ENCODE data around the gene ACTR3C. TPM values are rescaled to one million over a fixed set of nuclear protein-coding genes. Genes with fewer than 3 reads are reported as not detected.
"Not testable (repeated sequence)": the region's sequence is repeated elsewhere in the genome, so short reads cannot be mapped to it uniquely, and the experiment has no call there.

The ACTR3C gene
- total RNA-seq, 1 donor from 2014 or later, result not detected

- not testable (repeated sequence) for H3K79me2 ChIP-seq (ENCODE audit: low read depth); H3K4me2 ChIP-seq; H3K27ac ChIP-seq; H3K27ac Mint-ChIP-seq; H3K4me1 Mint-ChIP-seq; H3K9ac ChIP-seq; H3K4me1 ChIP-seq; H3K9me3 ChIP-seq (ENCODE audit: low read depth); H3K27me3 ChIP-seq; H3K4me3 ChIP-seq; H3K9me3 Mint-ChIP-seq; H4K20me1 ChIP-seq (ENCODE audit: low read depth); H3K27me3 Mint-ChIP-seq (ENCODE audit: insufficient read depth, low read depth); H3K36me3 ChIP-seq; H3F3A ChIP-seq (ENCODE audit: low read depth); H2AFZ ChIP-seq (replicated peaks); H3K36me3 Mint-ChIP-seq
- DNase-seq (ENCODE audit: low spot score), result peak; percentile 50
- peak; percentile 79 for TF ChIP-seq CTCF (IDR thresholded peaks at IDR 0.05)
- peak overlapping the region; percentile 28 for H3K4me3 Mint-ChIP-seq
These were observed 47.1 kb downstream of the ACTR3C start for GRCh38 chr7:150276132-150276695.

GRCh38 chr7:150271898-150272297 is 51.4 kb downstream of the ACTR3C start:
- H3K79me2 ChIP-seq (ENCODE audit: low read depth); H3K36me3 Mint-ChIP-seq; H4K20me1 ChIP-seq (ENCODE audit: low read depth); H3K27ac ChIP-seq; H3K27ac Mint-ChIP-seq; H3K27me3 Mint-ChIP-seq (ENCODE audit: insufficient read depth, low read depth); H3K9ac ChIP-seq; H3K4me3 Mint-ChIP-seq; H3K4me3 ChIP-seq; H3K36me3 ChIP-seq; H3K4me1 Mint-ChIP-seq; DNase-seq (ENCODE audit: low spot score); H3F3A ChIP-seq (ENCODE audit: low read depth); H3K4me2 ChIP-seq; H3K9me3 Mint-ChIP-seq; H3K9me3 ChIP-seq (ENCODE audit: low read depth); H3K4me1 ChIP-seq; H3K27me3 ChIP-seq; H2AFZ ChIP-seq (replicated peaks): not testable (repeated sequence)

- not testable (repeated sequence) for H3K36me3 Mint-ChIP-seq
These were observed 53.1 kb downstream of the ACTR3C start for GRCh38 chr7:150270101-150270824.

GRCh38 chr7:150268798-150269197 is 54.5 kb downstream of the ACTR3C start:
- not testable (repeated sequence) for H3K36me3 ChIP-seq; H3K9me3 Mint-ChIP-seq; H3K27ac ChIP-seq; H3K79me2 ChIP-seq (ENCODE audit: low read depth); H4K20me1 ChIP-seq (ENCODE audit: low read depth); H3K4me3 ChIP-seq; H3K27ac Mint-ChIP-seq; H3K4me1 Mint-ChIP-seq; H3K4me3 Mint-ChIP-seq; H3K4me1 ChIP-seq; H3F3A ChIP-seq (ENCODE audit: low read depth); DNase-seq (ENCODE audit: low spot score); H3K27me3 Mint-ChIP-seq (ENCODE audit: insufficient read depth, low read depth); H2AFZ ChIP-seq (replicated peaks); H3K9me3 ChIP-seq (ENCODE audit: low read depth); H3K36me3 Mint-ChIP-seq; H3K9ac ChIP-seq; H3K4me2 ChIP-seq
- H3K27me3 ChIP-seq, result peaks cover 12% of the 10 kb centered on the region

More at GRCh38 chr7:150270101-150270824, 53.1 kb downstream of the ACTR3C start:
- not testable (repeated sequence) for H3K4me1 Mint-ChIP-seq; H3K4me3 Mint-ChIP-seq; H3K79me2 ChIP-seq (ENCODE audit: low read depth); H2AFZ ChIP-seq (replicated peaks); H4K20me1 ChIP-seq (ENCODE audit: low read depth); H3K27ac Mint-ChIP-seq; DNase-seq (ENCODE audit: low spot score); H3K4me3 ChIP-seq; H3K9ac ChIP-seq; H3K4me2 ChIP-seq; H3K9me3 ChIP-seq (ENCODE audit: low read depth); H3K27ac ChIP-seq; H3K36me3 ChIP-seq; H3K9me3 Mint-ChIP-seq; H3K27me3 Mint-ChIP-seq (ENCODE audit: insufficient read depth, low read depth); H3F3A ChIP-seq (ENCODE audit: low read depth); H3K4me1 ChIP-seq
- peaks cover 12% of the 10 kb centered on the region for H3K27me3 ChIP-seq

GRCh38 chr7:150268287-150268686 is 55.1 kb downstream of the ACTR3C start:
- not testable (repeated sequence) for H3K4me3 ChIP-seq; H3F3A ChIP-seq (ENCODE audit: low read depth); H3K27ac ChIP-seq; H3K36me3 ChIP-seq; H3K27ac Mint-ChIP-seq; H3K9me3 ChIP-seq (ENCODE audit: low read depth); H3K36me3 Mint-ChIP-seq; H3K4me1 ChIP-seq; H3K4me3 Mint-ChIP-seq; H4K20me1 ChIP-seq (ENCODE audit: low read depth); H3K9me3 Mint-ChIP-seq; DNase-seq (ENCODE audit: low spot score); H2AFZ ChIP-seq (replicated peaks); H3K79me2 ChIP-seq (ENCODE audit: low read depth); H3K9ac ChIP-seq; H3K27me3 Mint-ChIP-seq (ENCODE audit: insufficient read depth, low read depth); H3K4me1 Mint-ChIP-seq; H3K4me2 ChIP-seq
- peaks cover 12% of the 10 kb centered on the region for H3K27me3 ChIP-seq
